MCF 10A (cell line): ENCODE measurements around the gene GAS7. TPM values are rescaled to one million over a fixed set of nuclear protein-coding genes. Genes with fewer than 3 reads are reported as not detected.

Source experiments
- BruUV-seq: library from RNA; stranded (reverse); fragments of 400-500 nt; replicated peaks from 2 replicates; lab custom pipeline; 2021; lab: Mats Ljungman, UMichigan
- CTCF ChIA-PET: fragments of 300-600 bp; sonication (Branson Sonifier 250); formaldehyde crosslinking; extraction: SDS; loops from one replicate; lab custom pipeline; 2021; ENCODE audit warnings: antibody characterized with exemption, inconsistent platforms; lab: Yijun Ruan, JAX
- POLR2A ChIA-PET: fragments of 300-600, 350-650 bp; sonication (Branson Sonifier 250); formaldehyde crosslinking; extraction: SDS; loops from one replicate; lab custom pipeline; 2020; ENCODE audit warnings: antibody characterized with exemption, inconsistent platforms; lab: Yijun Ruan, JAX
- DNase-seq: peaks from one replicate; pipeline ENCODE4 v3.0.0-alpha.2; 2018; ENCODE audit not compliant: unreplicated experiment
- H3K27ac Mint-ChIP-seq: one replicate; pipeline ENCODE4 v1.8.0; 2022; ENCODE audit warnings: mild to moderate bottlenecking, low read depth, mixed read lengths; ENCODE audit not compliant: unreplicated experiment
- H3K27me3 Mint-ChIP-seq: one replicate; pipeline ENCODE4 v1.8.0; 2022; ENCODE audit warnings: mixed read lengths; ENCODE audit not compliant: insufficient read depth, unreplicated experiment
- H3K36me3 Mint-ChIP-seq: one replicate; pipeline ENCODE4 v1.8.0; 2022; ENCODE audit warnings: mild to moderate bottlenecking, moderate library complexity, mixed read lengths; ENCODE audit not compliant: insufficient read depth, unreplicated experiment
- H3K4me1 Mint-ChIP-seq: one replicate; pipeline ENCODE4 v1.8.0; 2022; ENCODE audit warnings: mixed read lengths; ENCODE audit not compliant: insufficient read depth, unreplicated experiment
- H3K4me3 Mint-ChIP-seq: one replicate; pipeline ENCODE4 v1.8.0; 2022; ENCODE audit warnings: mild to moderate bottlenecking, moderate library complexity, mixed read lengths; ENCODE audit not compliant: unreplicated experiment
- H3K9me3 Mint-ChIP-seq: one replicate; pipeline ENCODE4 v1.8.0; 2022; ENCODE audit warnings: mixed read lengths; ENCODE audit not compliant: unreplicated experiment
- CTCF ChIP-seq: fragments of 200-600 bp; IDR thresholded peaks from one replicate; pipeline ENCODE4 v1.8.0; 2022; ENCODE audit warnings: antibody characterized with exemption, mild to moderate bottlenecking; ENCODE audit not compliant: unreplicated experiment
- intact Hi-C: fragments of 100-400 bp; cut with micrococcal nuclease; formaldehyde crosslinking; loops from 2 replicates; pipeline ENCODE4 v1.14.1; 2022
- total RNA-seq: library from RNA; stranded (reverse); gene quantifications from 2 replicates; pipeline ENCODE4 v1.2.3, GENCODE V29; 2022

GAS7 gene
- total RNA-seq, 1 experiment from 2014 or later: not detected

GRCh38 chr17:10062691-10063385, 135.6 kb downstream of the GAS7 start:
- DNase-seq: no peak
- no TSS peak for BruUV-seq
- TF ChIP-seq CTCF: no peak
- intact Hi-C loops: no loop called here
- Mint-ChIP-seq H3K9me3 (peaks cover 11% of the 10 kb centered on the region), H3K27ac (no peak overlapping the region), H3K36me3 (no peaks in the 10 kb centered on the region), H3K27me3 (no peaks in the 10 kb centered on the region), H3K4me3 (no peak overlapping the region), H3K4me1 (no peaks in the 10 kb centered on the region)
- ChIA-PET POLR2A (no interaction called here), CTCF (interaction anchor here (0.5 to 0.6 kb wide), 2 partner anchors 109 to 217 kb away, joined by 3 read pairs; no protein-coding TSS in a partner anchor)

DNA sequence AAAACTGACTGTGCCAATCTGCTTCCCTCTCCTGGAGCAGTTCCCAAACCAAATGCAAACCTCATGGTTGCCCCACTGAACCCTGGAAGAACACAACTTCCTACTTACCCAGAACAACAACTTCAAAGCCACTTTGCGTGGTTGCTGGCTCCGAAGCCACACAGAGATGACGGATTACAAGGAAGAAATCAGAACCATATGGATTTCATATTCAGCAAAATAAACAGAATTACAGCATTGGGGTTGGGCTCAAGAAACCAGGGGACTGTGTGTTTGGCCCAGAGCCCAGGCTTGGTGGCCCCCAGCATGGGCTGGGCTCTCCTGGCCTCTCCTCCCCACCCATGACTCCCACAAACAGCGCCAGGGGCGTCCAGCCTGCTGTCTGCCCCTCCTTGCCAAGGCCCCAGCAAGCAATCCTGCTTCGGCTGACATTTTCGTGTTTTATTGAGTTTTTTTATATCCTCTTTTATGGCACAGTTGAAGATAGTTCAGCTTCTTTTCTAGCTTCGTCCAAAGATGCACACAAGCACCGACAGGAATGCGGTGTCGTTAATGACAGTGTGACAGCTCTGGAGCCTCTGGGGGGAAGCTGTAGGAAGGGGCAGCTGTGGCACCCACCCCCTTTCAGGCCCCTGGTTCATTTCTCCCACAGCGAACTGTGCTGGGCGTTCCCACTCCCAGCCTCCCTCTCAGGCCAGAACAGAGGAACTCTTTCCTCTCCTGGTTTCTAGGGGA, 137.1 kb downstream of the GAS7 start:
- DNase-seq: no peak
- peaks cover 11% of the 10 kb centered on the region for H3K9me3 Mint-ChIP-seq
- intact Hi-C loops: no loop called here
- POLR2A ChIA-PET: no interaction called here
- no peaks in the 10 kb centered on the region for H3K4me1 Mint-ChIP-seq
- no TSS peak for BruUV-seq
- no peak overlapping the region for H3K4me3 Mint-ChIP-seq
- H3K27me3 Mint-ChIP-seq: no peaks in the 10 kb centered on the region
- H3K36me3 Mint-ChIP-seq: no peaks in the 10 kb centered on the region
- no peak overlapping the region for H3K27ac Mint-ChIP-seq
- no peak for TF ChIP-seq CTCF
- CTCF ChIA-PET: interaction anchor here (0.7 kb wide), 1 partner anchor 557 kb away, joined by 3 read pairs; no protein-coding TSS in a partner anchor

- ChIA-PET POLR2A (no interaction called here), CTCF (no interaction called here)
- Mint-ChIP-seq H3K4me1 (no peaks in the 10 kb centered on the region), H3K27me3 (no peaks in the 10 kb centered on the region), H3K27ac (no peak overlapping the region), H3K4me3 (no peak overlapping the region), H3K36me3 (no peaks in the 10 kb centered on the region), H3K9me3 (peaks cover 6% of the 10 kb centered on the region)
- intact Hi-C loops: no loop called here
- no TSS peak for BruUV-seq
- TF ChIP-seq CTCF: no peak
- no peak for DNase-seq
Measured at GRCh38 chr17:10060526-10060925, 137.9 kb downstream of the GAS7 start.

GRCh38 chr17:10059684-10060211, 138.7 kb downstream of the GAS7 start:
- TF ChIP-seq CTCF: no peak
- no peak for DNase-seq
- no TSS peak for BruUV-seq
- Mint-ChIP-seq H3K4me3 (no peak overlapping the region), H3K36me3 (no peaks in the 10 kb centered on the region), H3K4me1 (no peaks in the 10 kb centered on the region), H3K9me3 (peaks cover 4% of the 10 kb centered on the region), H3K27me3 (no peaks in the 10 kb centered on the region), H3K27ac (no peak overlapping the region)
- intact Hi-C loops: no loop called here
- POLR2A ChIA-PET: no interaction called here
- CTCF ChIA-PET: interaction anchor here (0.6 kb wide), 1 partner anchor 232 kb away, joined by 4 read pairs; no protein-coding TSS in a partner anchor
